Activated effector memory CD4-positive, alpha-beta T cell treated with Interleukin-2 at 50 U/mL for 16 hours (primary cell): ENCODE data around the gene GLCE.
"Not testable (repeated sequence)": the region's sequence is repeated elsewhere in the genome, so short reads cannot be mapped to it uniquely, and the experiment has no call there.

Source experiments
- DNase-seq: peaks from one replicate; pipeline ENCODE4 v3.0.0-alpha.2; 2020

Gene GLCE

DNA sequence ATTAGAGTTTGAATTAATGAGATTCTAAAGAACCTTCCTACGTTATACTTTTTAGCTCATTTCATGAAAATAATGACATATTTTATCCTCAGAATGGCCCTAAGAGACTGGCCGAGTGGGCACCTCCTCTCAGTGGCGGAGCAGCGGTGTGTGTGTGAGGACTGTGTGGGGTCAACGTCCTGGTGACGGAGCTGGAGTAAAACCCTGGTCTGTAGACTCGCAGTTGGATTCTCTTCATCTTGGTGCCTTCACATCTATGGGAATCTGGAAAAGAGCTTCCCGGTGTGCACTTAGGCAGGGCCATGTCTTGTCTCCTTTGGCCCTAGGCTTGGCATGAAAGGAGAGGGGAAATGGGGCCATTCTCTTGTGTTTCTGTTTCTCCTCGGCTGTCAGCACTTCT, 116.9 kb downstream of the GLCE start:
- DNase-seq, result no peak

DNA sequence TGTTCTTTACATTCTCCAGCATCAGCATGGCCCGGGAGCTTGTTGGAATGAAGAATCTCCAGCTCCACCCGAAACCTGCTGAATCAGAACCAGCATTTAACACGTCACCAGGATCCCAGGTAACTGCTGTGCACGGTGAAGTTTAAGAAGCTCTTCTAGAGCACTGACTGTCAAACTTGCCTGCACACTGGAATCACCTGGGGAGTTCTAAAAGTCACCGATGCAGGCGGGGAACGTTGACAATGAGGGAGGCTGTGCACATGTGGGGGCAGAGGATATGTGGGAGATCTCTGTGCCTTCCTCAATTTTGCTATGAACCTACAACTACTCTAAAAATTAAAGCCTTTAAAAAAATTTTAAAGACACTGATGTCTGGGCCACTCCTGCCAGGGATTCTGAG, 119.2 kb downstream of the GLCE start:
- DNase-seq, result no peak

DNA sequence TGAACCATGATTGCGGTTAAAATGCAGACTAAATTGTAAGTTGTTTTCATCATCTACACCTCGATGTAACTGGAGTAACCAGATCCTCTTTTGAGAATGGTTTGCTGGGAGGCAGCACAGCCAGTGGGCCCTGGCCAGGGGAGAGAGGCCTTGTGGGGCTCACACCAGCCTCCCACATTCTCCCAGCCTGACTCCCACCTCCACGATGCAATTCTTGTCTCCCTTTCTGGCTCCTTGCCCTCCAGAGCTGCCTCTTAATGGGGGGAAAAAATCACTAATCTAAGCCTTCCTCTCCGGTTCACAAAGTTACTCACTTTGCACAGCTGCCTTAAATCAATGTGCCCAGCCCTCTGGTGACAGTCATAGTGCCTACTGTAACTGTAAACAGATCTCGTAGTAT, 120.3 kb downstream of the GLCE start:
- no peak for DNase-seq

DNA sequence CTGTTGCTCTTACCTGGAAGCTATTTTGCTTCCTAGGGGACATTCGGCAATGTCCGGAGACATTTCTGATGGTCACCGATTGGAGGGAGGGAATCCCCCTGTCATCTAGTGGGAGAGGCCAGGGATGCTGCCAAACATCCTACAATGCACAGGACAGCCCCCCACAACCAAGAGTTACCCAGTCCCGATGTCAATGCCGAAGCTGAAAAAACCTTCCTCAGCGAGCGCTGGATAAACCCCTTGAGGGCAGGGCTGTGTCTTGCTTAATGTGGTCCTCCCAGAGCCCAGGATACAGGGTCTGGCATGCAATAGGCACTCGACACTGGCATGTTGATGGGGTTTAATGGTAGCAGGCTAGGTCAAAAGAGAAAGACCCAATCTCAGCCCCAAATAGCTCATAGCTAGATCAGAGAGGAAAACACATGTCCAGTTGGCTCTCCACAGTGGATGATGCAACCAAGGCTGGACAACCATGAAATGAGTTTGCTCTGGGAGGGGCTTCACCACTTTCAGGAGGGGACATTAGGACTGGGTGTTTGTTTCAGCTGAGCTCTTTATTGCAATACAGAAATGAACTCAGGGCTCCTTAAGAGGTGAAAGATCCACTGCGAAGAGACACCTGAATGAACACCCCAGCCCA, 121.8 kb downstream of the GLCE start:
- no peak for DNase-seq

DNA sequence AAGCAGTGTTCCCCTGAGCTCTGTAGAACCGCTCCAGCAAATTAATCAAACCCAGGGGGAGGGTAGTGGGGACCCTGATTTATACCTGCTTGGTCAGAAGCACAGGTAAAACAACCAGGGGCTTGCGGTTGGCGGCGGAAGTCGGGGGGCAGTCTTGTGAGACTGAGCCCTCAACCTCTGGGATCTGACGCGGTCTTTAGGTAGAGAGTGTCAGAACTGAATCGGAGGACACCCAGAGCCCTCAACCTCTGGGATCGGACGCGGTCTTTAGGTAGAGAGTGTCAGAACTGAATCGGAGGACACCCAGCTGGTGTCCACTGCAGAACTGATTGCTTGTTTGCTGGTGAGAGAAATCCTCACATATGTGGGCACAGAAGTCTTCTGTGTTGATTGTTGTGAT, 125.4 kb downstream of the GLCE start:
- no peak for DNase-seq

DNA sequence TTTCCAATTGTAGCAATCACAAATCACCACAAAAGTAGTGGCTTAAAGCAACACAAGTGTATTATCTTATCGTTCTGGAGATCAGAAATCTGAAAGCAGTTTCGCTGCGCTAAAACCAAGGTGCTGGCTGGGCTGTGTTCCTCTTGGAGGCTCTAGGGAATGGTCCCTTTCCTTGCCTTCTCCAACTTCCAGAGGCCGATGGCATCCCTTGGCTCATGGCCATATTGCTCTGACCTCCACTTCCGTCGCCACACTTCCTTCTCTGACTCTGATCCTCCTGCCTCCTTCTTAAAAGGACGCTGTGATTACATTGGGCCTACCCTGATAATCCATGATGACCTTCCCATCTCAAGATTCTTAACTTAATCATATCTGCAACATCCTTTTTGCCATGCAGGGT, 127.6 kb downstream of the GLCE start:
- DNase-seq, result no peak

DNA sequence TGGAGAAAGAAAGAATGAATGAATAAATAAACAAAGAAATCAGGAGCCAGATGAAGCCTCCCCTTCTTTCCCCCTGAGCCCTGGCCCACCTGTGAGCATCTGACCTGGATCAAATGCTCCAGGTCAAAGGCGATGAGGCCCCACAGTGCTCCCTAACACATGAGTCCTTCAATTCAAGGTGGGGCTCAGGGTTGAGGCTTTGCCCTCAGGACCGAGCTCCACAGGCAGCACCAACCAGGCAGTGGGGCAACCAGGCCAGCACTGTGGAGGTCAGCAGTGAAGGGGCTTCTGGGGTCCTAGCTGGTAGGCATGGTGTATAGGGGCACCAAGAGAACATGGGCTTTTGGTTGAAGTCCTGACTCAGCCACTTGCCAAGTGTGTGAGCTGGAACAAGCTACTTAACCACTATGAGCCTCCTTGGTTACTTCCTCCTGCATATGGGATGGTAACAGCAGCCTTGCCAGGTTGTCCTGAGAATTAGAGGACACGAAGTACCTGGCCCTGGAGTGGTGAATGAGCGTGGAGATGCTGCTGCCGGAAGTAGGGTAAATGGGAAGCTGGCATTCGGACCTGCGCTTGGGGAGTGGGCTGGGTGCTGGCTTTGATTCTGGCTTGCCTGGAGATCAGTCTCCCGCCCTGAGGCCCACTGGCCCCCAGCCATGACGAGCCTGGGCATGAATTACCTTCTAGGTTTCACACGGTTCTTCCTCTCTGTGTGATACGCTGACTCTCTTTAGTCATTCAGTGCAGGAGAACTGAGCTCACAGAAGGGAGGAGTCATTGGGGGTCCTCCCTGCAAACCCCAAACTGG, 128.3 kb downstream of the GLCE start:
- no peak for DNase-seq

DNA sequence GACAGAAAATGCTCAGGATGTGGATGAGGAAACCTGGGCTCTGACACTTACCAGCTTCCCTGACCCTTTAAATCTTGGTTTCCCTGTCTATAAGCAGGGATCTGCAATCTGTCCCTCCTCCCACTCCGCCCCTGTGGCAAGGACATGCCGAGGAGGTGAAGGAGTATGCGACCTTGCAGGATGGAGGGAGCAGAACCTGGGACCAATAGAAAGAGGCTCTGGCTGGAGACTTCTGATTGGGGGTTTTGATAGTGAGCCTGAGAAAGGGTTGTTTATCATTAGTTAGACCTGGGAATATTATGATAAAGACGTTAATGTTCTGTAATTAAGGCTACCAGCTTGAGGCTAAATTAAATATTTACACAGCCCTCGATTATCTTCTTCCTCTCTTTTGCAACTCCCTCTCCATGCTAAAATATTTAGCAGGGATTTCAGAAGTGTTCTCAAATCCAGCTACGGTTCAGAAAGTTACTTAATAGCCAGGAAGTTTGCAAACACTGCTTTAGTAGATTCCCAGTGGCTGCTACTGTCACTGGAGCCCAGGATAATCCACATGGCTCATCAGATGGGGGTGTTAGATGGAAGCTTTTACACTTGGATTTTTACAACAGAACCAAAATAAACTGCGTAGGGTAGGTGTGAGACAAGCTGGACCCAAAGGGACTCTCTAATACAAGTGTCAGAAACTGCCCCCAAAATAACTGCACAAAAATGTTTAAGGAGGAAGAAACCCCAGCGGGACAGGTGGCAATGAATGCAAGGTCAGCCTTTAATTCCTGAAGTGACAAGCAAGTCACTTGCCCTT, 129.1 kb downstream of the GLCE start:
- no peak for DNase-seq

DNA sequence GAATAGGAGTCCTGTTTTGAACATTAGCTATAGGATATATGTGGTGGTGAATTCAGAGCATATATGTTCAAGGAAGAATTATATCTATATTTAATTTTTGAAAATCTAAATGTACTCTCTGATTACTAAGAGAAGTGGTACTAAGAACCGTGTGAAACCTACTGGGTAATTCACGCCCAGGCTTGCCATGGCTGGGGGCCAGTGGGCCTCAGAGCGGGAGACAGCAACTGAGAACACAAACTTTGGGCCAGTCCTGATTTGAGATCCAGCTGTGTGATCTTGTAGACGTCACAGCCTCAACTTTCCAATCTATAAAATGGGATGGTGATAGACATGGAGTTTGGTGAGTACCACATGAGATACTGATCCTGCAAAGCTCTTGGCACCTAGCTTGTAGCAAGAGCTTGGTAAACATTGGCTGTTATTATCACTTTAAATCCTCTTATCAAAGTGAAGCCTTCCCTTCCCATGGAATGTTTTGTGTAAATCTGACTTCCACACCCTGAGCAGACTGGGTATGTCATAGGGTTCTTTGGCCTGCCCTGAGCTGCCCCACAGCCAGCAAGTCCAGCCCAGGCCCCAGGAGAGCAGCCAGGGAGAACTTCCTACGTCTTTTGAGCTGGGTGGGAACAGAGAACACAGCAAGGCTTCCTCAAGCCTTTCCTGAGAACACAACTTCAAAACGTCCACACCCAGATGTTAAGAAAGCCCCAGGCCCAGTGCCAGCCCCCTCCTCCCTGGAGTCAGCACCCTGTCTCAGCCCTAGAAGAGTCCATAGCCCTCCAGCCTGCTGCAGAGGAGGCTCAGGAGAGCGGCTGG, 130.1 kb downstream of the GLCE start:
- DNase-seq, result no peak

DNA sequence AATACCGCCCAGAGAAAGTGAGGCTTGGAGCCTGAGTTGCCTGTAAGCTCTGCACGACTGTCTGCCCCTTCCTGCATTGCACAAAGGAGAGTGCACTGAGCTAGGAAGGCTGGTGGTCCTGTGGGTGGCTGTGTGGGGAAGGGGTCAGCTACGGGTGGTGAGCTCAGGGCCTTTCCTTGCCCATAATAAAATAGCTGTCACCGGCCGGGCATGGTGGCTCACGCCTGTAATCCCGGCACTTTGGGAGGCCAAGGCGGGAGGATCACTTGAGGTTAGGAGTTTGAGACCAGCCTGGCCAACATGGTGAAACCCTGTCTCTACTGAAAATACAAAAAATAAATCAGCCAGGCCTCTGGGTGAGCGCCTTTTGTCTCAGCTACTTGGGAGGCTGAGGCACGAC, 131.2 kb downstream of the GLCE start:
- DNase-seq, result not testable (repeated sequence)

DNA sequence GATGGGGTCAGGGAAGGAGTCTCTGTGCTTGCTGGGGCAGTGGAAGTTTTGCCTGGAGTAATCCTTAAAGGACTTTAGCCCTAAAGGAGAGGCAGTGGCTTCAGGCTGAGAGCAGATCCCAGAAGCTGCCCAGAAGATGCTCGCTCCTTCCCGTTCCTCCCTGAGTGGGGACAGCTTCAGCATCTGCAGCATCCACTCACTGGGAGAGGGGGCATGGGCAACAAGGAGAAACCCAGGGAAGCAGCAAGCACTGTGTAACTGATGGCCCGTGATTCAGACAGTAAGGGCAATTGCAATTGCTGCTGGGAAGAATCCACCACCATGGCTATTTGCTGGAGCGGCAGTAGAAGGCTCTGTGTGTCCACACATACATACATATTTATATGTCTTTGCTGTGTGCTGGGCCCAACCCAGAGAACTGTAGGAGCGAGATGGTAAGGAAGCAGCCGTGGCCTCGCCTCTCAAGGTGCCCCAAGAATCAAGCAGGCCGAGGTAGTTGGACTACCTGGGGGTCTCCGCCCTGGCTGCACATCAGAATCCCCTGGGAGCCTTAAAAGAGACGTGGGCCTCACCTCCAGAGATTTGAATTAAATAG, 132.5 kb downstream of the GLCE start:
- DNase-seq, result no peak

DNA sequence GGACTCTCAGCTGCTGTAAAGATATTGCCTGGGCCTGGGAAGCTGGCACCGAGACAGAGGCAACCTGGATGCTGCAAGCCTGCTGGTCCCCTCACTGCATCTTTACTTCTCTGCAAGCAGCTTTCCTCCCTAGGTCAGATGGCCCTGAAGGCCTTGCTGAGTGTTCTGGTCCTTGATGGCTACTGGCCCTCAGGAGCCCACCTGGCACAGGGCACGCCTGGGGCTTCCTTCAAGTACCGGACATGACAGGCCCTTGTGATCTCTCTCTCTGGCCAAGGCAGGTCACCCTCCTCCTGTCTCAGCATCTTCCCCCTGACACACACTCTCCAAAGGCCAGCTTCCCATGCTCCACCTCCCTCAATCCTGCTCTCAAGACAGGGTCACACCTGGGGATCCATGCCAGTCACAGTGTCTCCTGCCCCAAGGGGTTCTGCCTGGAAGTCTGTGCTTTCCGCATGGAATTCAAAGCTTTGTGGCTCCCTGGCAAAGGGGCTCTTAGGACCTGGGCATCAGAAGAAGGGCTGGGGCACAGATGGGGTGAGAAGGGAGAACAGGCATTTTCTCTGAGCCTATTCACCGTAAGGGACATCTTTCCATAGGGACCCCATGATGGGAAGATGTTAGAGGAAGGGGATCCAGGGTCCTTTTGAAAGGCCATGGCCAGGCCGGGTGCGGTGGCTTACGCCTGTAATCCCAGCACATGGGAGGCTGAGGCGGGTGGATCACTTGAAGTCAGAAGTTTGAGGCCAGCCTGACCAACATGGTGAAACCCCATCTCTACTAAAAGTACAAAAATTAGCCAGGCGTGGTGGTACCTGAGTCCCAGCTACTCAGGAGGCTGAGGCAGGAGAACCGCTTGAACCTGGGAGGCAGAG, 133.5 kb downstream of the GLCE start:
- no peak for DNase-seq

DNA sequence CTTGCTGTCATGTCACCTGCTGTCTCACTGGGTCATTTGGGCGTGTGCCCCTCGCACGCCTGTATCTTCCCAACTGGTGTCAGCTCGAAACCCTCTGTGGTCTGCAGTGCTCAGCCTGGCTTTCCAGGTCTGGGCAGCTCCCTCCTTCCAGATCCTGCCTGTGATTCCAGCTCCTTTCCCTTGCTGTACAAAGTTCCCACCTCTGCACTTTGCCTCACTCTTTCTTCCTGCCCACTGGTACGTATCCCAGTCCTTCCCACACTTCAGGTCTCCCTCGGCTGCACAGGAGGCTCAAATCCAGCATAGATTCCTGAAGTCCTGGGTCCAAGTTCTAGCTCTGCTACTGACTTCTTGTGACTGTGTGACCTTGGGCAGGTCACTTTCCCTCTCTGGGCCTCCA, 136.2 kb downstream of the GLCE start:
- DNase-seq, result no peak

DNA sequence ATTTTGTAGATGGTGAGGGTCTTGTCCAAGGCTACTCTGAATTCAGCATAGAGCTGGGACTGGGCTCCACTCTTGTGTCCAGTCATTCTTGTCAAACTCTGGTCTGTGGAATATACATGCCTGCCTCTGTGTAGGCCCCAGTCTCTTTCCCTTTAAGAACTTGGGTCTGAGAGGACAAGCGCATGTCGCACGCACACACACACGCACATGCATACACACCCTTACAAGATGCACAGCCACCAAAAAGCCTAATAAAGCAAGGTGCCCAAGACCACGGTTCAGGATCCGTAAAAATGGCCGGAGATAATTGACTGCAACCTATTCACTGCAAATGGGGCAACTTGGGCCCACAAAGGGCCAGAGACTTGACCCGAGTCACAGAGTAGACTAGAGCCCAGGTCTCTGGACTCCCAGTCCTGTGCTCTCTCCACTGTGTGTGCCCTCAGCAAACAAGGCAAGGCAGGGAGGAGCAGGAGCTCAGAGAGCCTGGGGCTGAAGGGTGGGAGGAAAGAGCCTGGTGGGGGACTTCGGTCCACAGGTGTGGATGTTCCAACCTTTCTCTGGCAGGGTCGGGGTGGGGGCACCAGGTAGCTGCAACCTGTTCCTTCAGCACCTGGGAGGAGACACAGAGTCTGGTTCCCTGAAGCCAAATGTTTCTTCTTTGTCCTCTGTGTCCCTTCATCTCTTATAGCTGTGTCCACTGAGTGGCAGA, 137.4 kb downstream of the GLCE start:
- DNase-seq, result no peak

DNA sequence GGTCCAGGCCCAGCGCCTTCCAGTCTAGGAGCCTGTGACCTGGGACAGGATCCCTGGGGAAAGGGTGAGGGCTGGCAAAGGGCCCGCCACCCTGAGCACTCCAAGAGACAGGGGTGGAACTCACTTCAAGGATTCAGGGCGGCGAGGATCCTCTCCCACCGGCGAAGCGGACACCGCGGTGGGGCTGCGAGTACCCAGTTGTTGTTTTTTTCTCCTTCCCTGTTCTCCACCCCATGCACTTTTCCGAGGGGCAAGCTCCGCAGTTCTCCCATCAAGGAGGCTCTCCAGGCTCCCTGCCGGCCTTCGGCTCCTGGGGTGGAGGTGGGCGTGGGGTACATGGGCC, 137.9 kb downstream of the GLCE start:
- DNase-seq, result no peak

DNA sequence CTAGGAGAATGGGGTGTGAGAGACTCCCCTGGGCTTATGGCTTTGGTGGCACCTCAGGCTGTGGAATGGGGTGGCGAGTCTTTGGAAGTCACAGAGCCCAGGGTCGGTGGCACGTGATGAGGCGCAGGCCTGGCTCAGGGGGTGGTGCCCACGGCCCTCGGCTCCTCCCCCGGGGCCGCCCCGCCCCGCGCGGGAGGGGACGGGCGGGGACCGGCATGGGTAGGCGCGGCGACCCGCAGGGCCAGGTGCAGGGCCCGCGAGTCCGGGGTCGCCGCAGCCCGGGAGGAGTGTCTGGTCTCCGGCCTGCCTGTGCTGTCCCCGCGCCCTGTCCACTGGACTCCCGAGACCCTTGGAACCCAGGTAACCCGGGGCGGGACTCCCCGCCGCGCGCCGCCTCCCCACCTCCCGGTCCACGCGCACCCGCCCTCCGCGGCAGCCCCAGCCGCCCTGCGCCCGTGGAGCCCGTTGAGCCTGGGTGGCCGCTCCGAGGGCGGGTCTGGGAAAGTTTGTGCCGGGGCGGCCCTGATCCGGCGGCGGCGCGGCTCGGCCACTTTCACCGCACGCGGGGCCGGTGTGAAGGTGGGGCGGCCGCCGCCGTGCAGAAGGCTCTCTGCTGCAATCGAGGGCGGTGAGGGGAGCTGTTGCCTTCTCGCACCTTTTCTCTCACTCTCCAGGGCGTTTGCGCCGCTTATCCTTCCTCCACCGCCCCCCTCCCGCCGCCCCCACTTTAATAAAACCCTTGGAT, 138.4 kb downstream of the GLCE start, which contains the start of gene PAQR5:
PAQR5 (plus strand) TSS at position 216 of the 745 bp plus-strand sequence. CDS start 61,169 bp downstream, outside the sequence.
- DNase-seq, result no peak

DNA sequence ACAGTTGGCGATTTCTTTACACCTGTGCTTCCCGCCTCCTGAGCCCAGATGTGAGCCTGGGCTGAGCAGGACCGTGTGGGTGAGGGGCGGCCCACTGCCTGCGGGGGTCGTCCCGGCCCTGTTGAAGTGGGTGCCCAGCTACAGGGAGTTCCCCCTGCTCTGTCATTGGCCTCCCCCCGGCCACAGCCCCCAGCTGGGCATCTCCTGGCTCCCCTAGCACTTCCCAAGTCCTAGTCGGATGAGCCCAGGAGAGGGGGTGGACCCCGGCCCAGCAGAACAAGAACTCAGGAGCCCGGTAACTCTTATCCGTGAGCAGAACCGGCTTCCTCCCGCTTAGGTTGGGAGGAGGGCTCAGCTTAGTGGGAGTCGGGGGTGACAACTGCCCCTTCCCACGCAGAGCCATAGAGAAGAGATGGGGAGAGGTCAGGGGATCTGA, 139.0 kb downstream of the GLCE start:
- no peak for DNase-seq

DNA sequence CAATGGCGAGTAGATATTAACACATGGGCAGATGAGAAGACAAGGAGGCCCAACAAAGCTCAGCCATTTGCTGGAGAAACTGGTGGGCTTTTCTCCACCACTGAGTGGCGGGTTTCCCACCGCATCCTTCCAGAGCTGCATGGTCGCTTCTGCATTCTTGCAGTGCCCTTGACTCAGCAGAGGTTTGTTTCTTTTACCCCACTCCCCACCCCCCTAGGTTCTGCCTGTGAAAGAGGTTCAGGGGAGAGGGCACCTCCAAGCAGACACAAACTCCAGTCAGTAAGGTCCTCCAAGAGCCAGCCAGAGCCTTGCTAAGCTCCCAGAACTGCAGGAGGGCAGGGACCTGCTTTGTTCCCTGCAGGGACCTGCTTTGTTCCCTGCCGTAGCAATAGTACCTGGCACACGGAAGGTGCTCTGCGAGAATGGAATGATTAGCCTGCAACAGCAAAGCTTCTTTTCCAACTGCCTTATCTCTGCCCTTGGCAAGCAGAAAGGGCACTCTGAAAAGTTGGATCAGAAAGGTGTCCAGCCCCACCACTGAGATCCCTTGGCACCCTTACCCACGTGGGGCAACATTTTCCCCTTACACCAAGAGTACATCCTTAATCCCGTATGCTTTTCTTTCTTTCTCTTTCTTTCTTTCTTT, 139.6 kb downstream of the GLCE start:
- no peak for DNase-seq

DNA sequence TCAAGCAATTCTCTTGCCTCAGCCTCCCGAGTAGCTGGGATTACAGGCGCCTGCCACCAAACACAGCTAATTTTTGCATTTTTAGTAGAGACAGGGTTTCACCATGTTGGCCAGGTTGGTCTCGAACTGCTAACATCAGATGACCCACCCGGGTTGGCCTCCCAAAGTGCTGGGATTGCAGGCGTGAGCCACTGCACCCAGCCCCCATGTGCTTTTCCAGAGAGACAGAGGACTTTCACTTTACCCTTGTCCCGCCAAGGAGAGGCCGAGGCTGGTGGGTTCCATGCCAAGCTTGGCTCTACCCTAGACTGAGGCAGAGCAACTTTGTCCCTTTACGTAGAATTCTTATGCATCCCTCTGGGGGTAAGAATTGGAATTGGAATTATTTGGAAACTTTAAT, 140.7 kb downstream of the GLCE start:
- DNase-seq, result not testable (repeated sequence)
